ENCODE data around the gene NUDT4.

GRCh38 chr12:93335603-93336162, 42.0 kb upstream of the NUDT4 start:
- TF ChIP-seq, protein P1, sequence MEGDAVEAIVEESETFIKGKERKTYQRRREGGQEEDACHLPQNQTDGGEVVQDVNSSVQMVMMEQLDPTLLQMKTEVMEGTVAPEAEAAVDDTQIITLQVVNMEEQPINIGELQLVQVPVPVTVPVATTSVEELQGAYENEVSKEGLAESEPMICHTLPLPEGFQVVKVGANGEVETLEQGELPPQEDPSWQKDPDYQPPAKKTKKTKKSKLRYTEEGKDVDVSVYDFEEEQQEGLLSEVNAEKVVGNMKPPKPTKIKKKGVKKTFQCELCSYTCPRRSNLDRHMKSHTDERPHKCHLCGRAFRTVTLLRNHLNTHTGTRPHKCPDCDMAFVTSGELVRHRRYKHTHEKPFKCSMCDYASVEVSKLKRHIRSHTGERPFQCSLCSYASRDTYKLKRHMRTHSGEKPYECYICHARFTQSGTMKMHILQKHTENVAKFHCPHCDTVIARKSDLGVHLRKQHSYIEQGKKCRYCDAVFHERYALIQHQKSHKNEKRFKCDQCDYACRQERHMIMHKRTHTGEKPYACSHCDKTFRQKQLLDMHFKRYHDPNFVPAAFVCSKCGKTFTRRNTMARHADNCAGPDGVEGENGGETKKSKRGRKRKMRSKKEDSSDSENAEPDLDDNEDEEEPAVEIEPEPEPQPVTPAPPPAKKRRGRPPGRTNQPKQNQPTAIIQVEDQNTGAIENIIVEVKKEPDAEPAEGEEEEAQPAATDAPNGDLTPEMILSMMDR (IDR thresholded peaks at IDR 0.05) = no peak
- no peak for TF ChIP-seq POLR2A (IDR thresholded peaks at IDR 0.05)
